Hepatic stellate cell (primary cell): Measurements from ENCODE around the gene GDF10.

Experiments used
- DNase-seq: peaks from one replicate; pipeline ENCODE4 v3.0.0; 2011; ENCODE audit warnings: low spot score

Gene GDF10

GRCh38 chr10:47276071-47276470, 23.9 kb upstream of the GDF10 start:
- no peak for DNase-seq

- DNase-seq, result no peak
These were observed 23.2 kb upstream of the GDF10 start for GRCh38 chr10:47276576-47277351.

- no peak for DNase-seq
These were observed 22.4 kb upstream of the GDF10 start for GRCh38 chr10:47277352-47278151.

GRCh38 chr10:47278152-47278473, 21.9 kb upstream of the GDF10 start:
- no peak for DNase-seq

- no peak for DNase-seq
These were observed 21.3 kb upstream of the GDF10 start for GRCh38 chr10:47278720-47279119.

- DNase-seq, result no peak
These were observed 20.7 kb upstream of the GDF10 start for GRCh38 chr10:47279276-47279675.

- no peak for DNase-seq
These were observed 17.9 kb upstream of the GDF10 start for GRCh38 chr10:47282005-47282656.

GRCh38 chr10:47282657-47283018, 17.4 kb upstream of the GDF10 start:
- no peak for DNase-seq

- DNase-seq, result no peak
These were observed 16.8 kb upstream of the GDF10 start for GRCh38 chr10:47283101-47283630.

GRCh38 chr10:47283848-47284247, 16.1 kb upstream of the GDF10 start:
- DNase-seq, result no peak

GRCh38 chr10:47285381-47286115, 14.4 kb upstream of the GDF10 start:
- no peak for DNase-seq

- DNase-seq, result no peak
These were observed 13.9 kb upstream of the GDF10 start for GRCh38 chr10:47286116-47286505.

GRCh38 chr10:47286591-47287315, 13.2 kb upstream of the GDF10 start:
- DNase-seq, result no peak

- no peak for DNase-seq
These were observed 12.6 kb upstream of the GDF10 start for GRCh38 chr10:47287365-47287802.

- DNase-seq, result no peak
These were observed 12.2 kb upstream of the GDF10 start for GRCh38 chr10:47287805-47288204.

GRCh38 chr10:47288236-47288635, 11.8 kb upstream of the GDF10 start:
- DNase-seq, result no peak

GRCh38 chr10:47288916-47289495, 11.0 kb upstream of the GDF10 start:
- no peak for DNase-seq

- no peak for DNase-seq
These were observed 10.1 kb upstream of the GDF10 start for GRCh38 chr10:47289921-47290320.

- no peak for DNase-seq
These were observed 9.7 kb upstream of the GDF10 start for GRCh38 chr10:47290338-47290737.

GRCh38 chr10:47291682-47292081, 8.3 kb upstream of the GDF10 start:
- DNase-seq, result no peak

- no peak for DNase-seq
These were observed 5.9 kb upstream of the GDF10 start for GRCh38 chr10:47294057-47294456.
